Activated CD4-positive, alpha-beta T cell treated with anti-CD3 and anti-CD28 coated beads for 48 hours (primary cell): ENCODE measurements around the gene FOXO6.

Experiments used
- DNase-seq: peaks from one replicate; pipeline ENCODE4 v3.0.0-alpha.2; 2020

The FOXO6 gene

GRCh38 chr1:41368366-41368765 is 7.1 kb downstream of the FOXO6 start:
- no peak for DNase-seq

GRCh38 chr1:41368801-41369200 is 7.6 kb downstream of the FOXO6 start:
- no peak for DNase-seq

GRCh38 chr1:41369531-41369930 is 8.3 kb downstream of the FOXO6 start:
- DNase-seq, result no peak

GRCh38 chr1:41370225-41370624 is 9.0 kb downstream of the FOXO6 start:
- DNase-seq, result no peak

- DNase-seq, result no peak
Measured at GRCh38 chr1:41370756-41371420, 9.7 kb downstream of the FOXO6 start.

- no peak for DNase-seq
Measured at GRCh38 chr1:41371630-41372599, 10.7 kb downstream of the FOXO6 start.

- DNase-seq, result no peak
Measured at GRCh38 chr1:41372600-41372993, 11.4 kb downstream of the FOXO6 start.

GRCh38 chr1:41373373-41373772 is 12.1 kb downstream of the FOXO6 start:
- DNase-seq, result no peak

- DNase-seq, result no peak
Measured at GRCh38 chr1:41374711-41375110, 13.5 kb downstream of the FOXO6 start.

- DNase-seq, result no peak
Measured at GRCh38 chr1:41377397-41377796, 16.2 kb downstream of the FOXO6 start.

- no peak for DNase-seq
Measured at GRCh38 chr1:41378222-41378621, 17.0 kb downstream of the FOXO6 start.

- DNase-seq, result no peak
Measured at GRCh38 chr1:41378999-41379737, 17.9 kb downstream of the FOXO6 start.

GRCh38 chr1:41379738-41380130 is 18.5 kb downstream of the FOXO6 start:
- no peak for DNase-seq

- no peak for DNase-seq
Measured at GRCh38 chr1:41380195-41380594, 19.0 kb downstream of the FOXO6 start.

GRCh38 chr1:41380979-41381691 is 19.9 kb downstream of the FOXO6 start:
- DNase-seq, result no peak

- no peak for DNase-seq
Measured at GRCh38 chr1:41381692-41382479, 20.7 kb downstream of the FOXO6 start.

GRCh38 chr1:41382480-41383090 is 21.4 kb downstream of the FOXO6 start:
- DNase-seq, result no peak

GRCh38 chr1:41383094-41383852 is 22.0 kb downstream of the FOXO6 start:
- DNase-seq, result peak; percentile 54

- no peak for DNase-seq
Measured at GRCh38 chr1:41384579-41384978, 23.3 kb downstream of the FOXO6 start.

- DNase-seq, result no peak
Measured at GRCh38 chr1:41385398-41386195, 24.4 kb downstream of the FOXO6 start.
